Activated CD4-positive, alpha-beta T cell treated with anti-CD3 and anti-CD28 coated beads for 4 hours (primary cell): ENCODE measurements around the gene SERPINE1.

Source experiments
- DNase-seq, 2 donors: peaks; one replicate each; pipeline ENCODE4 v3.0.0-alpha.2; 2020

The SERPINE1 gene

DNA sequence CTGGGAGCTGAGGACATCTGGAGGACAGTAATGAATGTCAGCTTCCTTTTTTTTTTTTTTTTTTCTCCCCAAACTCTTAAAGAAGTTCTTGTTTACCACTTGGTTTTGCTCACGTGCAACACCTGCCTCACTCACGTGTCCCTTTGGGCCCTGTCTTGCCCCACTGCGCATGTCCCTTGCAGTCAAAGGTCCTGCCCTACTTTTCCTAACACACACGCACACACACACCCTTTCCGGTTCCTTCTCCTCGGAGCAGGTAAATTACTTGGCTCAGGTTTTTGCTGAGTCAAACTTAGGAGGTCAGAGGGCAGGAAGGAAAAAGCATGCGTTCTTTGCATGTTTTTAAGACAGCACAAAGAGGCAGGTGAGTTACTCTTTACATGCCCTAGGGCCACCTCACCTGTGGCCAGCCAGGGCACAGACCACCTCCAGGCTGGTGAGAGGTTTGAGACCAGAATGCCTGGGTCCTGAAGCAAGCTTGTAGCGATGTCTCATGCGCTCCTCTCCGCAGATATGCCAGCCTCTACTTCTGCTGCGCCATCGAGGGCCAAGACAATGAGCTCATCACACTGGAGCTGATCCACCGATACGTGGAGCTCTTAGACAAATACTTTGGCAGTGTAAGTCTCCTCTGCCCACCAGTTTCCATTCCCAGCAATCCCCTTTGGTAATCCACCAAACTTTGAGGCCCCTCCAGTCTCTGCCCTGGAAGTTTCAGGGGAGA is 30.1 kb downstream of the SERPINE1 start:
- no peak for DNase-seq

DNA sequence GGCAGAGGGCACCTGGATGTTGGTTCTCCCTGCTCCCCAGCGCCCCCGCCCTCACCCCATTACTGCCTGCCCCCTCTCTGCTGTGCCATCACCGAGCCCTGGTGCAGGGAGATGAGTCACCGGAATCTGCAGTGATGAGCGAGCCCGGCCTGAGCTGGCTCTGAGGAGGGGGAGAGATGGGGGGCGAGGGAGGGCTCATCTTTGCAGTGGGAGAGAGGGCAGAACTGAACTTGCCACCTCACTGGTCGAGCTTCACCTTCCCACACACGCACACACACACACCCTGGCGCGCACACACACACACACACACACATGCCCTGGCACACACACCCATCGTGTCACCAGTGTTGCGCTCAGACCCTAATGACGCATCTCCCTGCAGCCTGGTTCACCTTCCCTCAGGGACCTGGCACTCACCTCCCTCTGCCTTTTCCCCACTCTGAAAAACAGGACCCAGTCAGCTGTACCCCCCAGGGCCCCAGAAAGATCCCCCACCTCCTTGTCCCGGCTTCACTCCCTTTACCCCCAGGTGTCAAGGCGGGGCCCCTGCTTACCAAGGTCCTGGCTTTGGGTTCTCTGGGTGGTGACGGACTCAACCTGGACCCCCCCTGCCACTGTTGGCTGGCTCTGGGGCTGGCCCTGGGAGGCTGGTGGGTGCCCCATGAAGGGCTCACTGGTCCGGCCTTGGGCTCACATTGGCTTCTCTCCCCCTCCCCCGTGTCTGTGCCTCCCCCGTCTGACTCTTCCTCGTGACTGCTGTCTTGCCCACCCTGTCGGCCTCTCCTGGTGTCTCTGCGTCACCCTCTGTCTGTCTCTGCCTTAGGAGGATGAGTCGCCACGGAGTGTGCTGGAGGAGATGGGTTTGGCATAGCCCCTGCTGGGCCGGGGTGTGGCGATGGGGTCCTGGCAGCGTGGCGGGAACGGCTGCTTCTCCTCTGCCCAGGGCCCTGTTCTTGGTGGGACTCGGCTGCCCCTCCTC is 33.1 kb downstream of the SERPINE1 start:
- no peak for DNase-seq

DNA sequence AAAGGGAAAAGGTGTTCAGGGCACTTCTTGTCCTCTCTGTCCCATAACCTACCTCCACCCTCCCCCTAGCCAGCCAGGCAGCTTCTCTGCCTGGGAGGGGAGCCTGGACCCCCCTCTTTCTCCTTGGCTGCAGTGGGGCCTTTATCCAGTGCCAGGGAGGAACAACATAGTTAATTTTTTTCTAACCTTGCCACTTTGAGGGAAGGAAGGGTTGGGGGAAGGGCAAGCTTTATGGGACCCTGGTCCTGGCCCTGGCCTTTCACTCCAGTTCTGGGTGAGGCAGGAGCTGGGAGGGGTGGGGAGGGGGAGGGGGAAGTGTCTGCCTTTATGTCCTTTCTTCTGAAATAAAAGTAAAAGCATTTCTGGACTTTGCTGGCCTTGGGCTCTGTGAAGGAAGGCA is 34.0 kb downstream of the SERPINE1 start:
- DNase-seq: no peak

DNA sequence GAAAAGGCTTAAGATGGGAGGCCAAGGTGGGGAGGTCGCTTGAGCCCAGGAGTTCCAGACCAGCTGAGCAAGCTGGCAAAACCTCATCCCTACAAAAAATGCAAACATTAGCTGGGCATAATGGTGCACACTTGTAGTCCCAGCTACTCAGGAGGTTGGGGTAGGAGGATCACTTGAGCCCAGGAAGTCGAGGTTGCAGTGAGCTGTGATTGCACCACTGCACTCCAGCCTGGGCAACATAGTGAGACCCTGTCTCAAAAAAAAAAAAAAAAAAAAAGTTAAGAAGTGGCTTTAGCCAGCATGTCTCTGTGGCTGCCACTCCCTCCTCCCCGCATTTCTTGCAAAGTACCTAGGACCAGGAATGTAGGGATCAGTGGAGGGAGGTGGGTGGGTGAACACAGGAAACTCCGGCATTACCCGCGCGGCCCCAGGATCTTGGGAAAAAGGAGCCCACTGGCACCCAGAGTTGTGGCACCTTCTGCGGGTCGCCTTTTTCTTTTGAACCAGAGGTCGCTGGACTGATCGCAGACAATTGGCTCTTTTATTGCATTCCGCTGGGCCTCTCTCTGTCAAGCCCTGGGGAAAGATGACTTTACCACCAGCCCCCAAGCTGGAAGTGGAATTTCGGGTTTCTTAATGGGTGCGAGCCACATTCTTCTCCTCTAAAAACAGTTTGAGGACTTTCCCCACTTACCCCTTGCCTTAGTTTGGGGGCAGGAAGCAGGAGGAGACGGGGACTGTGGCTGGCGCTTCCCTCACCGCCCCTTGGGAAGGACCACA is 35.0 kb downstream of the SERPINE1 start:
- no peak for DNase-seq

DNA sequence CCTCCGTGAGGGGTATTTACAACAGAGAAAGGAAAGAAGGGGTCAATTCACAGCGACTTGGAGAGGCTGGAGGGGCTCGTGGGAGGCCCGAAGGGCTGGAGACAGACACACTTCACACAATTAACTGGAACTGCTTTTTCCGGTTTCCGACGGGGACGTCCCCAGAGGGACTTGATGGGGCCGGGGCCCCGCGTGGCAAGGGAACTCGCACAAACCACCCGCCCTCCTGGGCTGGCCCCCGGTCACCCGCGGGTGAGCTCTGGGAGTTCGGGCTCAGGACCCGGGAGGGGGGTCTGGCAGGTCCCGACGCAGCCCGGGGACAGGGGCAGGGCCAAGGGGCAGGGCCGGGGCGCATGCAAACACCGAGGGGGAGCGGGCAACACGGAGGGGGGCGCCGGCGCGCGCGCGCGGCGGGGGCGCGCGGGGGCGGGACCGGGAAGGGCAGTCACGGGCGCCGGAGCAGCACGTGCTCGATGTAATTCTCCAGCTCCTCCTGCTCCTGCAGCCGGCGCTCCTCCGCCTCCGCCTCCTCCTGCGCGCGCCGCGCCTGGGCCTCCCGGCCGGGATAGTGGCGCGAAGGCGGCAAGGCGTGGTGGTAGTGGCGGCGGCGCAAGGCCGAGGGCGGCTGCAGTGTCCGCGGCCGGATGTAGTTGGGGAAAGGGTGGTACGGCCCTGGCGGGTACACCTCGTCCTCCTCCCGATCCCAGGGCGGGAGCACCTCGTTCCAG is 35.8 kb downstream of the SERPINE1 start:
- no peak for DNase-seq

DNA sequence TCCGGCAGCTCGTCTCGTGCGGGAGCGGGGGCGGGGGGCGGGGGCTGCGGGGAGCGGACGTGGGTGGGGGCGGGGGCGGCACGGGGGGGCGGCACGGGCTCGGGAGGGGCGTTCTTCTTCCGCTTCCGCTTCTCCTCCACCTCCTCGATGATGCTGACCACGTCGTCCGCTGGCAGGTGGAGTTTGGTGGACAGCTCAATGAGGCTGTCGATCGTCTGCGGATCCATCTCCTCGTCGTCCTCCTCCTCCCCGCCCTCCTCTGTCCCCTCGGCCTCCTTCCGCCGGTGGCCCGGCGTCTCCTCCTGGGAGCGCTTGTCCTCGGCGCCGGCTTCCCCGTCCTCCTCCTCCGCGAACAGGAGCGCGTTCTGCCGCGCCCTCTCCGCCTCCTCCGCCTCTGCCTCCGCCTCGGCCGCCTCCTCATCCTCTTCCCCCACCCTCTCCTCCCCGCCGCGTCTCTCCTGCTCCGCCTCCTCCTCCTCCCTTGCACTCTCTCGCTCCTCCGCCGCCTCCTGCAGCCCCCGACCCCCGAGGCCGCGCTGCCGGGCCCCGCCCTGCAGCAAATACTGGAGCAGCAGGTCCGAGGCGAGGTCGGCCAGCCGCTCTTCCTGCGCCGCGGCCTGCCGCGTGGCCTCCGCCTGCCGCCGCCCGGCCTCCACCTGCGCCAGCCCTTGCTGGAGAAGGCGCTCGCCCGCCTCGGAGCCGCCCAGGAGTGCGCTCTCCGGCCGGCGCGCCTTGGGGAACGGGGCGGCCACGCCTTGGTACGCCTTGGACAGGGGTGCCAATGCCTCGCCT is 36.6 kb downstream of the SERPINE1 start:
- DNase-seq: peak; percentile 53 to 57

DNA sequence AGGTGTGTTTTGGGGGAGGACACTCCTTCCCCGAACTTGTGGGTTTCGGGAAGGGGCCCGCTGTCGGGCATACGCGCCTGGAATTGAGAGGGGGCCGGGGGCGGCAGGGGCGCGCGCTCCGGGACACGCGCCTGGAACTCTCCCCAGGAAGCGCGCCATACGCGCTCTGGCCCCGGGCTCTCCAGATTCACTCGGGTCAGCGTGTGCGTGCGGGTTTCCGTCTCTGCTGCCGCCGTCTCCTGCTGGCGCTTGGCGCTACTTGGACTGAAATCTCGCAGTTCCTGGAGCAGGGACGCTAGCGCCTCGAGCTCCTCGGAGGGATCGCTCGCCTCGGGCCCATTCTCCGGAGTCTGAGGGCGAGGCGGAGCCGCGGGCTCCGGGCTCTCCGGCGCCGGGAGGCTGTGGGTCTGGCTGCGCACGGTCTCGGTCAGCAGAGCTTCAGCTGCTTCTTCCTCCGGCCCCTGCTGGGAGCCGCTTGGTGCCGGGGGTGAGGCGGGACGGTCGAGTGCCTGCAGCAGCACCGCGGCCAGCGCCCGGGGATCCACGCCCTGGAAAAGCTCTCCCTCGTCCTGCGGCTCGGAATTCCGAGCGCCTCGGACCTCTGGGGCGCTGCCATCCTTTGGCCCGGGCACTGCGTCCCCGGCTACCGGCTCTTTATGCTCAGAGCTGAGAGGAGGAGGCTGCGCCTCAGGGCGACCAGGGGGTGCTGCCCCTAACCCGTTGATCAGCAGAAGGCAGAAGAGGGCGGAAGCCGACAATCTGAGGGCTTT is 37.4 kb downstream of the SERPINE1 start:
- no peak for DNase-seq

DNA sequence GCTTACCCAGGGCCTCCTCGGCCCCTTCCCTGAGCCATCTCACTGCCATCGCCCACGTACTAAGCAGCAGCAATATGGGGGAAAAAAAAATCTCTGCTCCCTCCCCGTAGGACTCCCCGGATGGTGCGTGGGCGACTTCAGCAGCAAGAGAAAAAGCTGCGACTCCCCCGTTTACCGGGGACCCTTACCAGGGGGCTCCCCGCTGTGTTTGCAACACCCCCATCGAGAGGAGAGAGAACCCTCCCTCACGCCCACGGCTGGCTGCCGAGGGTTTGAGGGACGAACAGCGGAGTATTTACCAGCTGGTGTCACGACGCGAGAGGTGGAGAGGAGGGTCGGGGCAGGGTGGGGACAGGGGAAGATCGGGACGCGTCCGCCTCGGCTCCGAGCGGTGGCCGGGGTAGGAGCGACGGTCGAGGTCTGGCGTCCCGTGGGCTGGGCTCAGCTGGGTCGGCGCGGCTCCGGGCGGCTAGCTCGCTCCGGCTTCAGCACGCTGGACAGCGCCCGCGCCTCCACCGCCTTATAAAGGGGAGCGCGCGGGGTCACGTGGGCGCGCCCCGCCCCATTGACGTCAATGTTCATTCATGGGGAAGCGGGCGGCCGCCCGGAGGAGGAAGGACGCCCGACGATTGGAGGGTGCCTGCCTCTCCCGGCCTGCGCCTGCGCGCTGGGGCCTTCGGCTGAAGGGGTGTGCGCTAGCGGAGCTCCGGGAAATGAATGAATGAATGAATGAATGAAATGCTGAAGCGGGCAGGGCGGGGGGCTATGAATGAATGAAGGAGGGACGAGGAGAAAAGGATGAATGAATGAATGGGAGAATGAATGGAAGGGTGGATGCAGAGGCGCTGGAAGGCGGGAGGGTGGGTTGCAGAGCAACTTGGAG is 38.4 kb downstream of the SERPINE1 start, which contains the start of gene VGF:
VGF (minus strand) TSS at position 495 of the 883 bp plus-strand sequence. CDS start 726 bp downstream, outside the sequence.
- peak; percentile 87 to 90 for DNase-seq

DNA sequence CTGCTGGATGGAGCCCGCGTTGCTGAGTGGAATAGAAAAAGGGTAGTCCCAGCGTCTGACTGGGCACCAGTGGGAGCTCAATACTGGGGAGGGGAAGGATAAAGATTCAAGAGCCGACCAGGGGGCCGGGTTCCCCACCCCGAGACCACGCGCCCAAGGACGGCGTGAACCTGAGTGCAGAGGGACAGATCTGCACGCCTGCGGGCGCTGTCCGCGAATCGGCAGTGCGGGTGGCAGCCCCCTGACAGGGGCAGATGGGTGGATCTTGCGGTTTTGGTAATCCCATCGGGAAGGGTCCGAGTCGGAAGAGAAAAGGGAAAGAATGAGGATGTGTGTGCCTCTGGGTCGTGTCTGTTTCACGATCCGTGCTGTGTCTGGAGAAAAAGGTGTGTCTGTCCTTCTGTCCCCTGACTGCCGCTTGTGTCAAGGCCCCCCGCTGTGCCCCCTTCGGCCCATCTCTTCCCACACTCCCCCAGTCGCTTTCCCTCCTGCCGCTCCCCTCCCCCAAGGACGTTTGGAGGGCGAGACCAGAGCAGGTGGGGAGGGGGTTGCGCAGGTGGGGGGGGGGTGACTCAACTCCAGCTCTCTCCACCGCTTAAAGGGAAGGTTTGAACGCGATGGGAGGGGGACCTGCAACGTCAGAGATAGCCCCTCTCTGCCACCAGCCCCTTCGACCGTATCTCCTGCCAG is 39.2 kb downstream of the SERPINE1 start:
- DNase-seq: no peak

DNA sequence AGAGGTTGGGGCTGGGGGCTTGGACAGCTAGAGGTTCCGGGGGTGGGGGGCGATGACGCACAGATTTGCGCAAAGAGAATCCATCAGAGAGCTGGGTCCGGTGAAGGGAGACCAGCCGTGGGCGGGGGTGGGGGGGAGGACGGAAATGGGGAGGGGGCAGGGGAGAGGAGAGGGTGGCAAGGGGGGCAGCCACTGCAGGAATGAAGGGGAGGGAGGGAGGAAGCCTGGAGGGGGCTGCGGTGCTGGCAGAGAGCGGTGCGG is 39.7 kb downstream of the SERPINE1 start:
- DNase-seq: no peak

DNA sequence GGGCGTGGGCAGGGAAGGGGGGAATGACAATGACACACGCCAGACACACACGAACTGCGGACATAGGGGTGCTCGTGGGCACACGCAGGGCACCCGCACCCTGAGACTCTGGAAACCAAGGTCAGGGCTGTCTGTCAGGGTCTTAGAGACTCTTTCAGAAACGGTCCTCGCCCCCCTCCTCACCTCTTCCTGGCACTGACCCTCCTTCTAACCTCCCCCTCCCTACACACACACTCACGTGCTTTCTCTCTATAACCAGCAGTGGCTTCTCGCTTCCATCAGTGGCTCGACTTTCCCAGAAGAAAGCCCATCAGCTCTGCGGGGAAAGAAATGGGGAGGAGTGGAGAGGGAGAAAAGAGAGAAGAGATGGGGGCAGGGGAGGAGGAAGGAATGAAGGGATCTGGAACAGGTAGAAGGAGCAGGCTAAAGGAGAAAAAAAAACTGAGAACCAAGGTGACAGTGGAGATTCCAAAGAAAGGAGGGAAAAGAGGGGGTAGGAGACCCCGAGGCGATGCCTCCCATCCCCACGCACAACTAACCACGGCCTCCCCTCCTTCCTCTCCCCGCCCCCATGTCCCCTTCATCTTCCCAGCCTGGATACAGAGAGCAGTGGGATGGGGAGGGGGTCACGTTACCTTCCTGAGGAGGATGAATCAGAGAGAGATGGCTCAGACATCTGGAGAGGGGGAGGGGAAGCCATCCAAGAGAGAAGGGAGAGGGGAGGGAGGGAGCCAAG is 40.2 kb downstream of the SERPINE1 start:
- DNase-seq: no peak

DNA sequence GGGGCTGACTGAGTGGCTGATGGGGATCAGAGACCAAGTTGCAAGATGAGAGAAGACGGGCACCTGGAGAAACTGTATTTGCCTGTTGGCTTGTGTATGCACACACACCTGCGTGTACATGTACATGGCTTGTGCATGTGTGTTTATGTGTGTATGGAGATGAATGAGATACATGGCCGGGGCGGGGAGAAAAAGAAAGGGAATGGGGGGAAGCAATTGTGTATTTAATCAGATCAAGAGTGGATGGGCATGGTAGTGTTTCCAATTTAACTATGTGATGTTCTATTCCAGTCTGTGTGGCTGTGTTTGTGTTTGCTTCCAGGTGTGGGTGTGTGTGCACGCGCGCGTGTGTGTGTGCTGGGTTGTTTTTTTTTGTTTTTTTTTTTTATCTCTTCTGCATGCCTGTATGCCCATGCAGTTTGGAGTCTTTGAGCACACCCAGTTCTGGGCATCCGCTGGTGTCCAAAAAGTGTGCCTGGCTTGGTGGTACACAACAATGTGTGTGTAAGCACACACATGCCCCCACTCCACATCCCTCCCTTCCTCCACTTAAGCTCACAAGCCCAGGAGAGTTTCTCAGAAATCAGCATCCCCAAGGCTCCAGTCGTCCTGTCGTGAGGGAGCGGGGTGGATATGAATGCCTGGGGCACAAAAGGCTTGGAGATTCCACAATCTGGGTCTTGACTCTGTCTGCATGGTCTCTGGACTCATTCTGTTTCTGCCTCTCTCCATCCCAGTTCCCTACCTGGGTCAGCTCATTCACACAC is 40.9 kb downstream of the SERPINE1 start:
- DNase-seq: no peak

DNA sequence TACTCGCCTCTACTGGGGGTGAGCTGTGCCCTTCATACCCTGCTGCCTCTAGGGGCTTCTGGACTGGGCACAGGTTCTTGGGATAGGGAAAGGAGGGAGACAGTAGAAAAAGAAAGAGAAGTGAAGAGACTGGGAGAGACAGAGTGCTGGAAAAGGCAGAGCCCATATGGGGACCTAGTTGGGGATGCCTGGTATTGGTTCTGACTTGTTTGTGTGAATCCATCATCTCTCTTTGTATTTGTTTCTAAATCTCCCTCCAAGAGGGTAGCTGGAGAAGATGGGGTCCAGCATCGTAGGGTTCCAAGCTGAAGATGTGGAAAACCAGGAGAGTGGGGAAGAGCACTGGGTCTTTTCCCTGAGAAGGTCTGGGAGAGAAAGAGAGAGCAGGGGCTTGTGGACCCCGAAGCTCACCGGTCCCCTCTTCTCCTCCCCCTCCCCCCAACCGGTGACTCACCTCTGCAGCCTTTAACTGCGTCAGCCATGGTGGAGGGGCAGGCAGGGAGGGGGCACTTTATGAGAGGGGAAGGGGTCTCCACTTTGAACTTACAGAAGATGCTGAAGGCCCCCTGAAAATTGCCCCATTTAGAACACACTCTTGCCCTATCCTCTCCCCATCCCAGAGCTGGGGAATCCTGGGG is 41.6 kb downstream of the SERPINE1 start:
- peak in 1 of 2 donors; percentile 37 for DNase-seq

DNA sequence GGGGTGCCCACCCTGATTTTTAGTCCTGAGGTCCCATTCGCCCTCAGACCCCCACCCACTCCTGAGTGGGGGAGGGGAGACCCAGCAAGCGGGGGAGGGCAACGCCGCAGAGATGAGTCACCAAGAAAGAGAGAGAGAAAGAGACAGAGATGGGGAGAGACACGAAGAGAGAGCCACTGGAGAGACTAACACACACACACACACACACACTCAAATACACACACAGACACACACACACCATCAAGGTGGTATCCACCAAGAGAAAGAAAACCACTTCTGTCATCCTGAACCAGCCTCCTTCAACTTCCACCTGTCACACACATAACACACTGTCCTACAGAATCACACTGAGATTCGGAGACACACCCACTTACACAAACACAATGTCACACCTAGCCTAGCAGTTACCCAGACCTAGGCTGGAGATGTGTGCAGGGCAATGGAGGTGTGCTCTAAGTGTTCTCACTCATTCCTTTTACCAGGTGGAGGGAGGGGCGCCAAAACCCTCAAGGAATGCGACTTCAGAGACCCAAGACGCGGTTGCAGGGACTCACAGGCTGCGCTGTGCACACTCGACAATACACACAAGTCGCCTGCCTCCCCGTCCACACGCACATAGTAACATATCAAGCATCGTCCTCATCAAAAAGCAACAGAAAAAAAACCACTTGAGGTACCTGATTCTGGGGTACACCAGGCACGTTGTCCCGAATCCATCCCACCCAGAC is 42.4 kb downstream of the SERPINE1 start:
- no peak for DNase-seq

DNA sequence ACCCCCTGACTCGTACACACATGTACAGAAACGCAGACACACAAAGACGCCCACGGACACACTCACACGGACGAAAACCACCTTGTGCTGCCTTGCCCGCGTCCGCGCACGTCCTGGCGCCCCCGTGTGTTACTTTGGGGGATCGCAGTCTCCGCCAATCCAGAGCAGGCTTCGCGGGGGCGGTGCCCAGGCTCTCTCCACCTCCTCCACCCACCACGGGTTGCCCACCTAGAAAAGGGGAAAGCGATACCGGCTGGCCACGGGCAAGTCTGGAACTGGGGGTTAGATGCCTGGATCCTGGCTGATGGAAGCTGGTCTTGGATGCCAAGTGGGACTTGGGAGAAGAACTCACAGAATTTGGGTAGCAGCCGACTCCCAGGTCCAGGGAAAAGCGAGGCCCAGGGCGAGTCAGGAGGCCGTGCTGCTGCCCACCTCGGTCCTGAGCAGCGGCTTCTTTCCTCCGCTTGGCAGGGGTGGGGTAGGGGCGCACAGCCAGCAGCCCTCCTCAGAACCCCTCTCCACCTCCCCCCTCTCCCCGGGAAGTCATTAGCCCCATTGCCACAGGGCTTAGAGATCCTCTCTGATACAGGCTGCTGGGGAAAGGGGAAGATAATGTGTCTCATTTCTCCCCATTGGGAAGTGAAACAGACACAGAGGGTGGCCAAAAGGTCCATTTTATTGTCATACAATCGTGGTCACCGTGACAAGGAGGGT is 43.1 kb downstream of the SERPINE1 start:
- DNase-seq: peak; percentile 77 to 86
